Small intestine (tissue), 7 donors: ENCODE measurements around the gene KRTAP10-12. TPM values are rescaled to one million over a fixed set of nuclear protein-coding genes. Genes with fewer than 3 reads are reported as not detected.
"Not testable (repeated sequence)": the region's sequence is repeated elsewhere in the genome, so short reads cannot be mapped to it uniquely, and the experiment has no call there.

Experiments
- DNase-seq, 2 donors: peaks; one replicate each; pipeline versions ENCODE4 v3.0.0 to v3.0.0-alpha.2; 2013
- FAIRE-seq: peaks from 2 replicates; lab custom pipeline; 2012; peaks lifted over from hg19 to GRCh38; lab: Jason Lieb, UNC
- H3K27ac ChIP-seq, 3 donors: one replicate each; pipeline ENCODE4 v1.5.1; 2013; ENCODE audit warnings: low read length in 2 of 3, mild to moderate bottlenecking in 2 of 3, control low read depth in 1 of 3, inconsistent platforms in 1 of 3, low read depth in 1 of 3, moderate library complexity in 1 of 3
- H3K27me3 ChIP-seq, 3 donors: one replicate each; pipeline ENCODE4 v1.6.1; 2013; ENCODE audit warnings: low read length in 3 of 3, inconsistent platforms in 1 of 3; ENCODE audit not compliant: control insufficient read depth in 3 of 3, insufficient read depth in 3 of 3
- H3K36me3 ChIP-seq, 3 donors: one replicate each; pipeline ENCODE4 v1.6.1; 2013; ENCODE audit warnings: low read length in 3 of 3, inconsistent platforms in 1 of 3, low read depth in 1 of 3, mild to moderate bottlenecking in 1 of 3, moderate library complexity in 1 of 3; ENCODE audit not compliant: control insufficient read depth in 3 of 3, insufficient read depth in 2 of 3
- H3K4me1 ChIP-seq, 3 donors: one replicate each; pipeline ENCODE4 v1.6.1; 2013; ENCODE audit warnings: low read length in 2 of 3, inconsistent platforms in 1 of 3, low read depth in 1 of 3, mild to moderate bottlenecking in 1 of 3, moderate library complexity in 1 of 3; ENCODE audit not compliant: control insufficient read depth in 3 of 3, insufficient read depth in 2 of 3
- H3K4me3 ChIP-seq, 3 donors: one replicate each; pipeline ENCODE4 v1.5.1; 2013; ENCODE audit warnings: low read length in 3 of 3, control low read depth in 1 of 3, inconsistent platforms in 1 of 3, low read depth in 1 of 3, mild to moderate bottlenecking in 1 of 3, moderate library complexity in 1 of 3
- H3K9me3 ChIP-seq, 2 donors: one replicate each; pipeline ENCODE4 v1.6.1; 2013; ENCODE audit warnings: low read depth in 1 of 2, low read length in 1 of 2; ENCODE audit not compliant: control insufficient read depth in 2 of 2, insufficient read depth in 1 of 2
- WGBS, 3 donors: extraction: QIAGEN DNeasy Blood & Tissue Kit; methylation state at CpG; one replicate each; pipeline ENCODE4 v1.1.7; 2013; 5-methylcytosine and 5-hydroxymethylcytosine counted together
- polyA plus RNA-seq, 4 donors: library from polyadenylated mRNA; stranded (reverse) in 3 of 4; unstranded in 1 of 4; fragments of 200-250 nt in 3 of 4; fragments of 120-200 nt in 1 of 4; gene quantifications; one replicate each; pipeline versions ENCODE4 v1.2.1 to v1.2.3, GENCODE V29; 2013
- donor health status: healthy with polysubstance abuse.
- donor health status: control.
- donor health status: control.
- donor health status: Bipolar disorder and iron deficiency.
- donor health status: healthy.

KRTAP10-12 gene
- polyA plus RNA-seq, 4 donors: not detected

DNA sequence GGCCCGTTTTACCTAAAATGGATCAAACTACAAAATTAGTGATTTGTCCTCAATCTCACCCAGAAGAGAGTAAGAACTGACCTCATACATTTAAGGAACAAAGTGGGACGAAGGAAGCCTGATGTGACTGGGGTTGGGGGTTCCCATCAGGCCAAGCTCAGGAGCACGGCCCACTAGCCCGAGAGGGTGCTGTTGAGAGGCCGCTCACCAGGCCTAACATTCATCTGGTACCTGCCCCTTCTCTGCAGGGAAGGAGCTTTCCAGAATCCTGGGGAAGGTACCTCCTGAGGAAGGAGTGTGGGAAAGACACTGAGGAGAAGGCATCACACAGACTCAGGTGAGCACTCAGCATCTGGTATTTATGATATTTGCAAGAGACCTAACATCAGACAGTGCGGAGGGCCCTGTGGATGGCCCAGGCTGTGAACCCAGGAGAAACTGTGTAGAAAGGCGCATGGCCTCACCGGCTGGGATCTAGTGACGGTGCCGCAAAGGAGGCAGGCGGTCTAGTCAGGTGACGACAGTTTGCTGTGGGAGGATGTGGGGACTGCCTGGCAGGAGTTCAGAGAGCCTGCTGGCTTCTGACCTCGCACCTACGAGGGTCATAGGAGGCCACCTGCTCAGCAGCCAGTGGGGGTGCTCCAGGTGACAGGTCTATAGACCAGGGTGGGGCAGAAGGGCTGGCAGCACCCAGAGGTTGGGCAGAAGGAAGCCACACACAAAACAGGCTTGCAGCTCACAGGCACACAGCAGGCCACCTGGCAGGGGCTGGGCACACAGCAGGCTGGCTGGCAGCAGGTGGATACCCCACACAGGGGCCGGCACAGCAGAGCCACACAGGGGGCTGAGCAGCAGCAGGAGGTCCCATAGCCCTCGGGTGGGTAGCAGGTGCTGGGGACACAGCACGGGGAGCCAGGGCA lies 43.1 kb upstream of the KRTAP10-12 start:
- DNase-seq (no peak), FAIRE-seq (no peak)
- Histone ChIP-seq H3K27me3 (no peaks in the 10 kb centered on the region), H3K4me1 (peaks cover 0 to 3% (median 0%) of the 10 kb centered on the region in 3 donors), H3K36me3 (no peaks in the 10 kb centered on the region), H3K4me3 (no peak overlapping the region), H3K9me3 (peaks cover 1 to 11% of the 10 kb centered on the region in 2 donors), H3K27ac (no peak overlapping the region)
- WGBS, 3 donors: 68 to 74% (median 69%) methylated on average over 17 of the region's 17 CpGs

DNA sequence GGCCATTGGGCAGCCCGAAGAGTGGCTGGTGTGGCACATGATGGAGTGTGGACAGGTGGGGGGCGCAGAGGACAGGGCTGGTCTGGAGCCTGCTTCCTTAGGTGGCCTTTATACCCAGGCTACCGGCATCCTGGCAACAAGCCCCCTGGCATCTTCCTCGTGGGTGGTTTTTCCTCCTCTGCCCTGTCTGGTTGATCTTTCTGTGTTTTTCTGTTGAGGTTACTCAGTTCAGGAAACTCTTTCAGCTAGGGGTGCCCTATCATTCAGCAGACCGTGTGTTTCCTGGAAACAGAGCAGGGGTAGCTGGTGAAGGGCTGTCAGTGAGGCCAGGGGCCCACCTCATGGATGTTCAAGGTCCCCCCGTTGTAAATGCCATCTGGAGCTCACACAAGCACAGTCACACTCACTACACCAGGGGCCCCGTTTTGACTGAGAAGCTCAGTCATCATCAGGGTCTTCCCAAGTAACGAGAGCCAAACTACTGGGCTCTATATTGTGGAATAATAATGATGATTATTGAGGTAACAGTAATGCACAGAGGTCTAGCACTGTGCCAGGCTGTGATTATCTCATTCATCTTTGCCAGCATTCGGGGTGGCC lies 42.3 kb upstream of the KRTAP10-12 start, which contains the start of gene KRTAP12-4:
Gene KRTAP12-4 (minus strand): TSS at position 84 of the 600 bp plus-strand sequence. CDS start 45 bp downstream, at position 39.
- 69 to 71% (median 70%) methylated on average over 9 of the region's 9 CpGs for whole genome bisulfite sequencing, 3 donors
- no peak within 1 kb of the TSS for H3K4me3 ChIP-seq
- H3K36me3 ChIP-seq: no peaks in the 10 kb centered on the region
- H3K27ac ChIP-seq: no peak within 1 kb of the TSS
- peaks cover 0 to 3% (median 0%) of the 10 kb centered on the region in 3 donors for H3K4me1 ChIP-seq
- H3K27me3 ChIP-seq: no peaks in the 10 kb centered on the region
- H3K9me3 ChIP-seq: peaks cover 1 to 11% of the 10 kb centered on the region in 2 donors
- FAIRE-seq: no peak
- DNase-seq: no peak

GRCh38 chr21:44656868-44657267 lies 40.1 kb upstream of the KRTAP10-12 start:
- peak overlapping the region in 2 of 3 donors; percentile 50 to 83 for H3K27ac ChIP-seq
- H3K27me3 ChIP-seq: no peaks in the 10 kb centered on the region
- no peak for DNase-seq
- peaks cover 1 to 11% of the 10 kb centered on the region in 2 donors for H3K9me3 ChIP-seq
- H3K36me3 ChIP-seq: no peaks in the 10 kb centered on the region
- no peak for FAIRE-seq
- 23 to 66% (median 29%) methylated on average over 1 of the region's 1 CpG for WGBS, 3 donors
- H3K4me3 ChIP-seq: no peak overlapping the region
- peaks cover 0 to 3% (median 0%) of the 10 kb centered on the region in 3 donors for H3K4me1 ChIP-seq

DNA sequence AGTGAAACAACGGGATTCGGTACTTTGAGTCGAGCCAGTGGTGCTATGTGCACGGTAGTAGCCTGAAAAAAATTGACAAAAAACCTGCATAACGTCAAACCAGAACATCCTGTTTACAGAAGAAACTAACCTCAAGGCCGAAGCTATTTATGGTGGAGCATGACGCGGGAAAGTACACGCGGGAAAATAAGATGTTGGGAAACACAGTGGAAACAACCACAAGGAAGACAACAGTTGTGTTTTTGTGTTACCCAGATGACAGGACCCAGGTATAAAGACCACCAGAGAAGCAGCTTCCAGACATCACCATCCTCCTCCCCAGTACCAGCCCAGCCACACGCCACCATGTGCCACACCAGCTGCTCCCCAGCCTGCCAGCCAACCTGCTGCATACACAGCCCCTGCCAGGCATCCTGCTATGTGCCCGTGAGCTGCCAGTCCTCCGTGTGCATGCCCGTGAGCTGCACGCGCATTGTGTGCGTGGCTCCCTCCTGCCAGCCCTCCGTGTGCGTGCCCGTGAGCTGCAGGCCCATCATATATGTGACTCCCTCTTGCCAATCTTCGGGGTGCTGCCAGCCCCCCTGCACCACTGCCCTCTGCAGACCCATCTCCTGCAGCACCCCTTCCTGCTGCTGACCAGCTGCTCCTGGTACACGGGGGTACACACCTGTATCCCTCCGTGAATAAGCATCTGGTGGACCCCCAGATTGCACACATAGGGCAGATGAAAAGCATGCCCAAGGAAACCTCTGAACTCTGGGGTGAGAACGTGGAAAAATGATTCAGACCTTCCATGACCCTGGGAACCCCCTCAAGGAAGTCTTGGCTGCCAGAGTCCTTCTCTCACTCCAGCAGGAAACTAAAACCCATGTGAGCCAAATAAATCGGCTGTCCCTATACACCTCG lies 39.1 kb upstream of the KRTAP10-12 start, which contains the start of gene KRTAP12-3:
Gene KRTAP12-3 (plus strand): TSS at position 298 of the 906 bp plus-strand sequence. CDS start 48 bp downstream, at position 346.
- Histone ChIP-seq H3K4me1 (peaks cover 0 to 3% (median 0%) of the 10 kb centered on the region in 3 donors), H3K9me3 (peaks cover 1 to 11% of the 10 kb centered on the region in 2 donors), H3K4me3 (no peak within 1 kb of the TSS), H3K27ac (peak within 1 kb of the TSS in 2 of 3 donors; percentile 68 to 83), H3K36me3 (no peaks in the 10 kb centered on the region), H3K27me3 (no peaks in the 10 kb centered on the region)
- DNase-seq: peak in 1 of 2 donors; percentile 52
- WGBS, 3 donors: 70 to 75% (median 71%) methylated on average over 26 of the region's 26 CpGs
- FAIRE-seq: no peak

DNA sequence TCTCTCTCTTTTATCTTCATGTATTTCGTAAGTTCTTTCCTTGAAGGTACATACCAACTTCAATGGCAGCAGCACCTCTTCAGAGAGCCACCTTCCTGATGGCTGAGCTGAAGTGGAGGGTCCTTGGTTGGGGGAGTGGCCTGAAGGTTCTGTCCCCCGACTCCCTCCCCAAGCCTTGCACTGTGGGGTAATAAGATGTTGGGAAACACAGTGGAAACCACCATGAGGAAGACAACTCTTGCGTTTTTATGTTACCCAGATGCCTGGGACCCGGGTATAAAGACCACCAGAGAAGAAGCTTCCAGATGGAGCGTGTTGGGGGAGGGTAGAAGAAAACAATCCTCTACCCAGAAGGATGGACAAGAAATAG lies 38.4 kb upstream of the KRTAP10-12 start:
- FAIRE-seq: no peak
- no peak overlapping the region for H3K4me3 ChIP-seq
- H3K36me3 ChIP-seq: no peaks in the 10 kb centered on the region
- DNase-seq: no peak
- H3K27me3 ChIP-seq: no peaks in the 10 kb centered on the region
- H3K27ac ChIP-seq: peak overlapping the region in 1 of 3 donors; percentile 83
- H3K4me1 ChIP-seq: peaks cover 0 to 3% (median 0%) of the 10 kb centered on the region in 3 donors
- H3K9me3 ChIP-seq: peaks cover 1 to 8% of the 10 kb centered on the region in 2 donors
- 77 to 79% (median 79%) methylated on average over 5 of the region's 5 CpGs for WGBS, 3 donors

GRCh38 chr21:44658913-44659595 lies 37.9 kb upstream of the KRTAP10-12 start:
- peak in 1 of 2 donors; percentile 26 for DNase-seq
- FAIRE-seq: no peak
- peaks cover 1 to 8% of the 10 kb centered on the region in 2 donors for H3K9me3 ChIP-seq
- no peak overlapping the region for H3K4me3 ChIP-seq
- H3K4me1 ChIP-seq: peaks cover 0 to 3% (median 0%) of the 10 kb centered on the region in 3 donors
- H3K36me3 ChIP-seq: no peaks in the 10 kb centered on the region
- 24 to 54% (median 34%) methylated on average over 11 of the region's 11 CpGs for WGBS, 3 donors
- H3K27ac ChIP-seq: peak overlapping the region in 1 of 3 donors; percentile 83
- no peaks in the 10 kb centered on the region for H3K27me3 ChIP-seq

- not testable (repeated sequence) for H3K4me3 ChIP-seq, H3K27ac ChIP-seq, DNase-seq, H3K4me1 ChIP-seq, H3K27me3 ChIP-seq, H3K36me3 ChIP-seq, H3K9me3 ChIP-seq, FAIRE-seq
- WGBS, 3 donors: 47 to 73% (median 55%) methylated on average over 7 of the region's 7 CpGs
Measured at GRCh38 chr21:44661567-44661966, 35.4 kb upstream of the KRTAP10-12 start.
